Panc1 (cell line): ENCODE data around the gene MSX1.

Source experiments
- CTCF ChIP-seq: fragments of 450-650 bp; IDR thresholded peaks from 2 replicates; pipeline ENCODE4 v1.5.1; 2017; ENCODE audit warnings: mild to moderate bottlenecking
- POLR2AphosphoS5 ChIP-seq: IDR thresholded peaks from 2 replicates; pipeline ENCODE4 v1.6.1; 2012; ENCODE audit warnings: mild to moderate bottlenecking, low read depth, low read length, moderate library complexity
- REST ChIP-seq, 2 experiments: IDR thresholded peaks; 2 replicates each; pipeline ENCODE4 v1.6.1; 2011 to 2012; ENCODE audit warnings: low read depth in 2 of 2, control low read depth in 1 of 2, low read length in 1 of 2, mild to moderate bottlenecking in 1 of 2, moderate library complexity in 1 of 2; ENCODE audit not compliant: insufficient read depth in 1 of 2
- SIN3A ChIP-seq: IDR thresholded peaks from 2 replicates; pipeline ENCODE4 v1.6.1; 2012; ENCODE audit warnings: low read depth, mild to moderate bottlenecking, low read length, moderate library complexity, borderline replicate concordance; ENCODE audit not compliant: insufficient read depth

- no peak for TF ChIP-seq CTCF
- no peak for TF ChIP-seq SIN3A
- no peak for TF ChIP-seq POLR2AphosphoS5
- TF ChIP-seq REST (IDR thresholded peaks at IDR 0.05; ENCODE audit: insufficient read depth in 1 of 2, low read depth in 2 of 2, low read length in 1 of 2): no peak
These were observed 22.0 kb downstream of the MSX1 start for GRCh38 chr4:4881432-4881831.
